CD4-positive, alpha-beta T cell (primary cell): ENCODE results near the gene TMEM258. TPM values are rescaled to one million over a fixed set of nuclear protein-coding genes. Genes with fewer than 3 reads are reported as not detected.

ENCODE experiments used
- ATAC-seq: fragments of 200-7000 bp; cut with Tn5 transposase; one replicate; pipeline ENCODE4 v1.10.0; 2022; ENCODE audit warnings: mild to moderate bottlenecking; ENCODE audit not compliant: poor library complexity
- CTCF ChIA-PET: fragments of 350-600 bp; sonication (Branson Sonifier 250); formaldehyde crosslinking; loops from one replicate; lab custom pipeline; 2021; ENCODE audit warnings: antibody characterized with exemption, inconsistent platforms; lab: Charles Lee
- POLR2A ChIA-PET: fragments of 350-600 bp; sonication (Branson Sonifier 250); formaldehyde crosslinking; loops from one replicate; lab custom pipeline; 2021; ENCODE audit warnings: antibody characterized with exemption, inconsistent platforms; lab: Charles Lee
- DNase-seq, 14 experiments: peaks; one replicate each; pipeline ENCODE4 v3.0.0-alpha.2; 2013 to 2020; ENCODE audit warnings: mixed read lengths in 2 of 14
- H3K27ac ChIP-seq, 2 donors: one replicate each; pipeline versions ENCODE4 v1.5.1 to v1.7.0; 2013; ENCODE audit warnings: low read length in 2 of 2, low read depth in 1 of 2, mild to moderate bottlenecking in 1 of 2
- H3K27me3 ChIP-seq, 2 experiments: 1 replicate in 1 of 2; 2 replicates in 1 of 2; pipeline versions ENCODE4 v1.6.1 to v1.7.0; 2013; ENCODE audit warnings: low read length in 2 of 2, control low read depth in 1 of 2, mild to moderate bottlenecking in 1 of 2, moderate library complexity in 1 of 2; ENCODE audit not compliant: insufficient read depth in 2 of 2, control insufficient read depth in 1 of 2
- H3K36me3 ChIP-seq: one replicate; pipeline ENCODE4 v1.6.1; 2013; ENCODE audit warnings: low read length, control low read depth; ENCODE audit not compliant: insufficient read depth
- H3K4me1 ChIP-seq: one replicate; pipeline ENCODE4 v1.6.1; 2013; ENCODE audit warnings: low read length, control low read depth; ENCODE audit not compliant: insufficient read depth
- H3K4me3 ChIP-seq: one replicate; pipeline ENCODE4 v1.5.1; 2013; ENCODE audit warnings: mild to moderate bottlenecking, low read length, moderate library complexity
- H3K9me3 ChIP-seq, 2 experiments: 1 replicate in 1 of 2; 2 replicates in 1 of 2; pipeline versions ENCODE4 v1.6.1 to v1.7.0; 2013; ENCODE audit warnings: low read length in 2 of 2, mild to moderate bottlenecking in 2 of 2, control low read depth in 1 of 2, moderate library complexity in 1 of 2; ENCODE audit not compliant: control insufficient read depth in 1 of 2, insufficient read depth in 1 of 2
- H3K27ac Mint-ChIP-seq: one replicate; pipeline ENCODE4 v1.8.0; 2020; ENCODE audit warnings: mixed read lengths
- H3K27me3 Mint-ChIP-seq: one replicate; pipeline ENCODE4 v1.8.0; 2021; ENCODE audit warnings: mixed read lengths
- H3K36me3 Mint-ChIP-seq: one replicate; pipeline ENCODE4 v1.8.0; 2021; ENCODE audit warnings: low read depth, mixed read lengths
- H3K4me1 Mint-ChIP-seq: one replicate; pipeline ENCODE4 v1.8.0; 2021; ENCODE audit warnings: low read depth, mixed read lengths
- H3K4me3 Mint-ChIP-seq: one replicate; pipeline ENCODE4 v1.8.0; 2020; ENCODE audit warnings: mild to moderate bottlenecking, mixed read lengths
- H3K9me3 Mint-ChIP-seq: one replicate; pipeline ENCODE4 v1.8.0; 2020; ENCODE audit warnings: mixed read lengths
- intact Hi-C, 2 experiments: fragments of 100-400 bp; cut with DNase I in 1 of 2; cut with micrococcal nuclease in 1 of 2; formaldehyde crosslinking; loops; one replicate each; pipeline versions ENCODE4 v1.15.1 to v1.9.0; 2023 to 2025; cut with DNase I, micrococcal nuclease
- polyA plus RNA-seq, 2 donors: library from polyadenylated mRNA; unstranded; fragments of 120-200 nt; gene quantifications; one replicate each; pipeline ENCODE4 v1.2.1, GENCODE V29; 2013
- total RNA-seq, 174 experiments: library from RNA in 2 of 174; stranded (reverse) in 2 of 174; gene quantifications; one replicate each; pipeline ENCODE4 v1.2.3 and lab custom pipeline; 2021 to 2026
- TF ChIP-seq, protein P1 (sequence below): fragments of 200-600 bp; IDR thresholded peaks from one replicate; pipeline ENCODE4 v1.8.0; 2022; ENCODE audit warnings: antibody characterized with exemption, mild to moderate bottlenecking

The TMEM258 gene
- total RNA-seq: 10 to 100 TPM; 55.2 to 56.0 TPM
- polyA plus RNA-seq (2013, experiment 1 of 2): 99.8 TPM
- 109 TPM for polyA plus RNA-seq (2013, experiment 2 of 2)
- 18.1 to 47.2 (median 27.1) reads per million in 172 experiments for total RNA-seq (lab: John Stamatoyannopoulos, UW)

DNA sequence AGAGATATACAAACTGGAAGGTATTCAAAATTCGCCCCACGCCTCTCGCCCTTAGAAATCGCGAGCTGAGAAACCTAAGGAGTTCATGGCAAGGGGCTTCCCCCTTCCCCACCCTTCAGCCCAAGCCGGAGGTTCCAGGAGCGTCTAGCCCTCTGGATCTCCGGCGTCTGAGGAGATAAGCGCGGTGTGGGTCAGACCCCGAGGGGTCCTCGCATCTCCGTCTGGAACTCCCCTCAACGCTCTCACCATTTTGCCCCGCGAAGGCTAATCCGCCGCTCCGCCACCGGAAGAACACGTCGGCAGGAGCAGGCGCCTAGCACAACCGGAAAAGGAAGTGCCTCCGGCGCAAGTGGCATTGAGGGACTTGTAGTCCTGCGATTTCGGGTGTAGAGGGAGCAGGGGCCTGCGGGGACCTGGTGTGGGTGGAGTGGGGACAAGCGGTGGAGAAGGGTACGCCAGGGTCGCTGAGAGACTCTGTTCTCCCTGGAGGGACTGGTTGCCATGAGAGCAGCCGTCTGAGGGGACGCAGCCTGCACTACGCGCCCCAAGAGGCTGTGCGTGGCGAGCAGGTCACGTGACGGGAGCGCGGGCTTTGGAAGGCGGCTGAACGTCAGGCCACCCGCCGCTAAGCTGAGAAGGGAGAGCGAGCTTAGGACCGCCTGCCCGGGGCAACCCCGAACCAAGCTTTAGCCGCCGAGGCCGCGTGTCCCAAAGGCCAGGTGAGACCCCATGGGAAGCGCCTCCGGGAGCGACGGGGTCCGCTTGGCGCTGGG lies at the start of gene TMEM258, which contains the start of gene FEN1:
TSS of gene TMEM258 (minus strand) at position 290 of the 773 bp plus-strand sequence. CDS start at position 249, 41 bp downstream.
TSS of gene FEN1 (plus strand) at position 602 of the 773 bp plus-strand sequence. CDS start 2,451 bp downstream, outside the sequence.
- peaks cover 44% of the 10 kb centered on the region for H3K4me1 Mint-ChIP-seq

DNA sequence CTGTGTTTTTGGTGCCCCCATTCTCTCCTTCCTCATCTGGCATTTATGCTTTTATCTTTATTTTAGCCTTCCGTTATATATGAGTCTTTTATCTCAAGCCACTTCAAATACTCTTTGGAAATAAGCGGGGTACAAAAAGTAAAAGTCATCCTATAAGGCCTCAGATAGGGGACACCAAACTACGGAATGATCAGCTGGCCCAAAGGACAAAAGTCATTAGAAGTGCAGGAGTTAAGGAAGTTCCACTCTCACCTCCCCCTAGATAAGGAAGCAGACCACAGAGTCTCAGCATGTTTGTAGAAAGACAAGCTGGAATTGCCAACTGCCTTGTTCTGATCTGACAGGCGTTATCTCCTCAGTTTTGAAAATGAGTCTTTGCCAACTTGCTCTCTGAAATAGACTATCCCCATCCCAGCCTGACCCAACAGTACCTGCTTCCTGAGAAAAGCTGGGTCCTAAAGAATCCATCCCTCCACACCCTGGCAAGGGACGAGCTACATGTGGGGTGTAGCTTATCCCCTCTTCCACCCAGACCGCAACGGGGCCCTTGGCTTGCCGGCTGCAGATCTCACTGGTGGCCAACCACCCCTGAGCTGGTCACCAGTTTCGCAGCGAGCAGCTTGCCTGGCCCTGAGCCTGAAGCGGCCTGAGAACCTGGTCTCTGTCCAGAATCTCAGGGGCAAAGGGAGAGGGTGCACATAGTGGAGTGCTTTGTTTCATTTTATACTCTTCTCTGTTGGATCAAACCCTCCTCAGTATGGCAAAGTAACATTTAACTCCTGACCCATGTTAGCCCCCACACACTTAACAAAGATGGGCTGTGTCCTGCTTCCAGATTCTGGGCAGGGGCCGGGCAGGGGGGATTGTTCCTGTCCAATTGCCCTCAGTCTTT lies 49.5 kb upstream of the TMEM258 start:
- no peaks in the 10 kb centered on the region for H3K36me3 Mint-ChIP-seq
- no peaks in the 10 kb centered on the region for H3K4me1 Mint-ChIP-seq
- Histone ChIP-seq H3K27me3 (no peaks in the 10 kb centered on the region), H3K4me1 (no peaks in the 10 kb centered on the region), H3K9me3 (peaks cover 0 to 4% of the 10 kb centered on the region in 2 experiments), H3K27ac (no peak overlapping the region), H3K4me3 (no peak overlapping the region), H3K36me3 (no peaks in the 10 kb centered on the region)
- ATAC-seq (no peak), DNase-seq (no peak)
- intact Hi-C loops: no loop called here
- CTCF ChIA-PET: interaction anchor here (0.7 kb wide), 1 partner anchor 167 kb away, joined by 3 read pairs; no protein-coding TSS in a partner anchor
- TF ChIP-seq, protein P1, sequence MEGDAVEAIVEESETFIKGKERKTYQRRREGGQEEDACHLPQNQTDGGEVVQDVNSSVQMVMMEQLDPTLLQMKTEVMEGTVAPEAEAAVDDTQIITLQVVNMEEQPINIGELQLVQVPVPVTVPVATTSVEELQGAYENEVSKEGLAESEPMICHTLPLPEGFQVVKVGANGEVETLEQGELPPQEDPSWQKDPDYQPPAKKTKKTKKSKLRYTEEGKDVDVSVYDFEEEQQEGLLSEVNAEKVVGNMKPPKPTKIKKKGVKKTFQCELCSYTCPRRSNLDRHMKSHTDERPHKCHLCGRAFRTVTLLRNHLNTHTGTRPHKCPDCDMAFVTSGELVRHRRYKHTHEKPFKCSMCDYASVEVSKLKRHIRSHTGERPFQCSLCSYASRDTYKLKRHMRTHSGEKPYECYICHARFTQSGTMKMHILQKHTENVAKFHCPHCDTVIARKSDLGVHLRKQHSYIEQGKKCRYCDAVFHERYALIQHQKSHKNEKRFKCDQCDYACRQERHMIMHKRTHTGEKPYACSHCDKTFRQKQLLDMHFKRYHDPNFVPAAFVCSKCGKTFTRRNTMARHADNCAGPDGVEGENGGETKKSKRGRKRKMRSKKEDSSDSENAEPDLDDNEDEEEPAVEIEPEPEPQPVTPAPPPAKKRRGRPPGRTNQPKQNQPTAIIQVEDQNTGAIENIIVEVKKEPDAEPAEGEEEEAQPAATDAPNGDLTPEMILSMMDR: no peak
- H3K27me3 Mint-ChIP-seq: no peaks in the 10 kb centered on the region
- no peak overlapping the region for H3K27ac Mint-ChIP-seq
- H3K9me3 Mint-ChIP-seq: no peaks in the 10 kb centered on the region
- POLR2A ChIA-PET: no interaction called here
- H3K4me3 Mint-ChIP-seq: no peak overlapping the region

More for the DNA sequence above, at the start of gene TMEM258, which contains the start of gene FEN1:
- H3K27ac ChIP-seq: peak within 1 kb of the TSS; percentile 93 to 97
- peak within 1 kb of the TSS; percentile 94 for H3K4me3 Mint-ChIP-seq
- DNase-seq (peak; percentile 74 to 94 (median 80)), ATAC-seq (peak; percentile 88)
- no peaks in the 10 kb centered on the region for H3K27me3 ChIP-seq
- POLR2A ChIA-PET: interaction anchor here (0.8 to 2.8 kb wide), 11 partner anchors 9 to 331 kb away, joined by 3 to 12 read pairs (median 4); partner anchors contain the start of gene FTH1
- CTCF ChIA-PET: interaction anchor here (1.0 to 1.9 kb wide), 3 partner anchors 59 to 315 kb away, joined by 3 to 9 read pairs (median 6); no protein-coding TSS in a partner anchor
- no peaks in the 10 kb centered on the region for H3K27me3 Mint-ChIP-seq
- TF ChIP-seq, protein P1: no peak
- H3K4me1 ChIP-seq: peaks cover 34% of the 10 kb centered on the region
- H3K27ac Mint-ChIP-seq: peak within 1 kb of the TSS; percentile 95
- peak within 1 kb of the TSS; percentile 87 for H3K4me3 ChIP-seq
- peaks cover 50% of the 10 kb centered on the region for H3K36me3 Mint-ChIP-seq
- H3K36me3 ChIP-seq: peaks cover 44% of the 10 kb centered on the region
- intact Hi-C loops: loop anchor here (1.0 to 10.0 kb wide), 4 partner anchors 172 to 872 kb away; partner anchors contain the start of genes C11orf98 (in 1 of the 2), CSKMT (in 1 of the 2), FTH1 (in 1 of the 2) and SDHAF2 (in 1 of the 2)
- H3K9me3 Mint-ChIP-seq: no peaks in the 10 kb centered on the region
- H3K9me3 ChIP-seq: no peaks in the 10 kb centered on the region

DNA sequence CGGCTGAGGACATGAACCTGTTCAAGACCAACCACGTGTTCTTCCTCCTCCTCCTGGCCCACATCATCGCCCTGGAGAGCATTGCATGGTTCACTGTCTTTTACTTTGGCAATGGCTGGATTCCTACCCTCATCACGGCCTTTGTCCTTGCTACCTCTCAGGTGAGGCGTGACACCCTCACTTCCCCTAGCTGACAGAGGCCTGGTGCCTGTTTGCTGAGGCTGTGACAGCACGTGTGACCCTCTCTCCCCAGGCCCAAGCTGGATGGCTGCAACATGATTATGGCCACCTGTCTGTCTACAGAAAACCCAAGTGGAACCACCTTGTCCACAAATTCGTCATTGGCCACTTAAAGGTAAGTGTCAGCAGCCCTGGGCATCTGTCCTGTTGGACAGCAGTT lies 48.0 kb upstream of the TMEM258 start:
- H3K9me3 Mint-ChIP-seq: no peaks in the 10 kb centered on the region
- peaks cover 0 to 4% of the 10 kb centered on the region in 2 experiments for H3K9me3 ChIP-seq
- H3K4me1 ChIP-seq: no peaks in the 10 kb centered on the region
- DNase-seq (peak in 1 of 14 experiments; percentile 4), ATAC-seq (no peak)
- intact Hi-C loops: no loop called here
- CTCF ChIA-PET: no interaction called here
- no peaks in the 10 kb centered on the region for H3K27me3 Mint-ChIP-seq
- no peak overlapping the region for H3K4me3 ChIP-seq
- TF ChIP-seq, protein P1: no peak
- H3K27ac ChIP-seq: no peak overlapping the region
- H3K27ac Mint-ChIP-seq: no peak overlapping the region
- no peaks in the 10 kb centered on the region for H3K4me1 Mint-ChIP-seq
- H3K36me3 ChIP-seq: no peaks in the 10 kb centered on the region
- H3K4me3 Mint-ChIP-seq: no peak overlapping the region
- no peaks in the 10 kb centered on the region for H3K36me3 Mint-ChIP-seq
- POLR2A ChIA-PET: no interaction called here
- no peaks in the 10 kb centered on the region for H3K27me3 ChIP-seq
